ENCODE results near the gene P4HB.

The P4HB gene

GRCh38 chr17:81829858-81830257 lies 30.5 kb downstream of the P4HB start:
- no peak for DNase-seq

DNA sequence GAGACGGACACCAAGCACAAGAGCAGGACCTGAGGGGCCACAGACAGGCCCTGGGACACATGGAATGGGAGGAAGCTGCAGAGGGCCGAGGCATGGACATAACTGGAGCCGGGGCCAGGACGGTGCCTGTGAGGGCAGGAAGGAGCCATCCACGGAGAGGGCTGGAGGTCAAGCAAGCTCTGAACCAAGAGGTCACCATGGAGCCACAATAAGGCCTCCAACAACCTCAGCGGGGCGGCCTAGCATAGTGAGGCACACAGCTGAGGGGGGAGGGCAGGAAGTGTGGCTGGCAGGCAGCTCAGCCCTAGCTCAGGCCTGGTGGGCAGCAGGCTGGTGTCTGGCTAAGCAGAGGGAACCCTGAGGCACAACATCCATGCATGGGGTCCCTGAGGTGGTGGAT lies 31.7 kb downstream of the P4HB start:
- DNase-seq: no peak

- DNase-seq: no peak
These were observed 34.4 kb downstream of the P4HB start for GRCh38 chr17:81825841-81826466.

DNA sequence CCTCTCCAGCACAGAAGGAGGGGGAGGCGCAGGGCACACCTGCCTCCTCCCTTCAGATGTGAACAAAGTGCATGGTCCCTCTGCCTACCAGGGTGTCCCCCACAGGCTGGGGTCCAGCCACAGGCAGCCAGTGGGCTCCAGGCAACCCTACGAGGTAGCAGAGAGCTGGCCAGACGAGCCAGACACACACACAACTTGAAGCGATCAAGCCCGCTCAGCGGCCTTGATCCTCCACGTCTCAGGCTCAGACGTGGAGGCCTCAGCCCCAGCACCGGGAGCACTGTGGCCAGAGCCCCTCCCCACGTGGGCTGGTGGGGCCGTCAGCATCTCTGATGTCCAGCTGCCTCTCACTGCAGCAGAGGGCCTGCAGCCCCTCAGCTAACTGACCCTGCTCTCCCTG lies 35.7 kb downstream of the P4HB start:
- no peak for DNase-seq

DNA sequence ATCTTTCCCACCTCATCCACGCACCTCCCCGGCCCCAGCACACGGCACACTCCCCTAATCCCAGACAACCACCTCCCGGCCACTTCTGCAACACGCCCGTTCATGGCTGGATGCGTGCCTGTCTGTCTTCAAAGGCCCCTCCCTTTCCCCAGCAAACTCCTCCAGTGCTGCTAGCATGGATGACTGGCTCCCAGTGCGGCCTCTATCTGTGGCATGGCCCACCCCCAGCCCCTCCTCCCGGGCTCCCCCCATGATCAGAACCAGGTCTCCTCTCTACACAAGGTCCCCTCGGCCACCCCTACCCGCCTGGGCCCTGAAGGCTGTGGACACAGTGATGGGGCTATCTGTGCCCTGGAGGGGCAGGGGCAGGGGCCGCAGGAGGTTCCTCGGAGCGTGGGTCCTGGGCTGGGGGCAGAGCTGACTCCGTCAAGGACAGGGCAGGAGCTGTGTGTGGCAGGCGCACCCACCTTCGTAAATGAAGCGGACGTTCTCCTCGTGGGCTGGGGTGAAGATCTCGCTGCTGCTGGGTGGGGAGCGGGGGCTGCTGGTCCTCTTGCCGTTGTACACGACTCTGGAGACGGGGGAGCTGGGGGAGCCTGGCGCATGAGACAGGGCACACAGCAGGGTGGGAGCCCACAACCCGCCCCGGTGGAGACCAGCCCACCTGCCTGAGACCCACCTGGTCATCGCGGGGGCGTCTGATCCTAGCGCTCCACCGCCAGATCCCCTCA lies 36.4 kb downstream of the P4HB start:
- DNase-seq: no peak

- no peak for DNase-seq
These were observed 37.1 kb downstream of the P4HB start for GRCh38 chr17:81822996-81823819.

- no peak for DNase-seq
These were observed 38.1 kb downstream of the P4HB start for GRCh38 chr17:81822312-81822637.

DNA sequence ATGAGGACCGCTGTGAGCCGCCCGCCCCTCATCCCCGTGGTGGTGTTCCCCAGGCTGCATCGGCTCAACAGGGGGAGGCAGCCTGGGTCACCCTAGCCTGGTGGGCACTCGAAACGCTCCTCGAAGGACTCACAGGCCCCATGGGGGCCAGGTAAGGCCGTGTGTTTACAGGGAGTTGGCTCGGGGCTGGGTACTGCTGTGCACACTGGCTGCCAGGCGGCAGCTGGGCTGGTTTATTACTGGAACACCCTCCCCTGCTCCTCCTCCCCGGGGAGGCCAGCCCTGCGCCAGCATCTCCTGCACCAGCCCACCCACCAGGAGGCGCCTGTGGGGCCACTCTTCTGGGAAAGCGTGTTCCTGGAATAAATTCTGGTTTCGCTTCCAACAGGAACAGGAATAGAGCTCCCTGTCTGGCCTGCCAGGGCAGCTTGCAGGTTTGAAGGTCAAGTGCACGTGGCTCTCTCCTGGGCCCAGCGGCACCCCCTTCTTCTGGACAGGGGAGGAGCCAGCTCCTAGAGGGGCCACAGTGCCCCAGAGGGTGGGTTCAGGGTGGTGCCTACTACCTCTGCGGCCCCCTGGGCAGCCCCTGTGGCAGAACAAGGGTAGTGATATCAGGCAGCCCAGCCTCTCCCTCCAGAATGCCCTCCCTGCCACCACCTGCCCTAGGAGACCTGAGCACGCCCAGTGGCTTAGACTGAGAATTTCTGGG lies 38.6 kb downstream of the P4HB start:
- DNase-seq: peak; percentile 81 to 88

- no peak for DNase-seq
These were observed 39.2 kb downstream of the P4HB start for GRCh38 chr17:81821147-81821546.

DNA sequence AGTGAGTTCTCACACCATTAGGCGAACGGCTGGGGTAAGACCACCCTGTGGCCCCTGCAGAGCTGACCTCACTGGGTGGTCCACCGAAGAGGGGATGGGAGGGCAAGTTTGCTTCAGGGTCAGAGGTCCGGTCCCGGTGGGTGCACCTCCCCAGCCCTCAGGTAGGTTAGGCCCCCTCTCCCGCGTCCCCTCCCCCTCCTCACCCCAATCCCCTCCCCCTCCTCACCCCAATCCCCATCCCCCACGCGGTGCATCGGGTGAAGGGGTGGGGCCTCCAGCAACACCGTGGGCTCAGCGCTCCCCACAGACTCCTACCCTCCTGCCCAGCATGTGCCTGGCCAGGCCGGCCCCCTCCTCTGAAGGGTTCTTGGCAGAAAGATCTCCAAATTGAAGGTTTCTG lies 40.6 kb downstream of the P4HB start:
- no peak for DNase-seq

DNA sequence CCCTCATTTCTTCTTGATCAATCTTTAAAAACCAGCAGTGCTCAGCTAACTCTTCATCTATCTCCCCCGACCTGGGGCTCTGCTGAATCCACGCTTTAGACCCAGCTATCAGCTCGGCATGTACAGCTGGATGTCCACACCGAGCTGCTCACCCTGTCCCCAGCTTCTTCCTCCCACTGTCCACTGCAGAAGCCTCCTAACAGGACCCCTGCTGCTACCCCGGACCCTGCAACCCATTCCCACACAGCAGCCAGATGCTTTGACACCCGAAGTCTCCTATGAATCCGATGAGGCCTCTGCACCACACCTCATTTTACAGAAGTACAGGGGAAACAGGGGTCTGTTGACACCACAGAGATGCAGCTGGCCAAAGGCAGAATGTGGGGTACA lies 42.6 kb downstream of the P4HB start:
- no peak for DNase-seq

DNA sequence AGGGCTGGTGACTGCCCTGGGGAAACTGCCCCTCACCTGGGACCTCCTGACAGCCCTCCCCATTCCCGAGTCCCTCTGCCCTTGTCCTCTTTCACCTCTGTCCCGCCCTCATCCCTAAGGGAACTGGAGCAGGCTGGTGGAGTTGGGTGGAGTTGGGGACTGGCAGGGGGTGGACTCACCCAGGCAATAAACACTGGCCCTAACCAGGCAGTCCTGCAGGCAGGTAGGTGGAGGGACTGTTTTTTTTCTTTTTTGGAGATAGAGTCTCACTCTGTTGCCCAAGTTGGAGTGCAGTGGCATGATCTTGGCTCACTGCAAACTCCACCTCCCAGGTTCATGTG lies 44.7 kb downstream of the P4HB start:
- no peak for DNase-seq

- no peak for DNase-seq
These were observed 45.3 kb downstream of the P4HB start for GRCh38 chr17:81814748-81815645.

- DNase-seq: no peak
These were observed 46.3 kb downstream of the P4HB start for GRCh38 chr17:81813861-81814683.

GRCh38 chr17:81813371-81813684 lies 47.0 kb downstream of the P4HB start:
- DNase-seq: no peak

DNA sequence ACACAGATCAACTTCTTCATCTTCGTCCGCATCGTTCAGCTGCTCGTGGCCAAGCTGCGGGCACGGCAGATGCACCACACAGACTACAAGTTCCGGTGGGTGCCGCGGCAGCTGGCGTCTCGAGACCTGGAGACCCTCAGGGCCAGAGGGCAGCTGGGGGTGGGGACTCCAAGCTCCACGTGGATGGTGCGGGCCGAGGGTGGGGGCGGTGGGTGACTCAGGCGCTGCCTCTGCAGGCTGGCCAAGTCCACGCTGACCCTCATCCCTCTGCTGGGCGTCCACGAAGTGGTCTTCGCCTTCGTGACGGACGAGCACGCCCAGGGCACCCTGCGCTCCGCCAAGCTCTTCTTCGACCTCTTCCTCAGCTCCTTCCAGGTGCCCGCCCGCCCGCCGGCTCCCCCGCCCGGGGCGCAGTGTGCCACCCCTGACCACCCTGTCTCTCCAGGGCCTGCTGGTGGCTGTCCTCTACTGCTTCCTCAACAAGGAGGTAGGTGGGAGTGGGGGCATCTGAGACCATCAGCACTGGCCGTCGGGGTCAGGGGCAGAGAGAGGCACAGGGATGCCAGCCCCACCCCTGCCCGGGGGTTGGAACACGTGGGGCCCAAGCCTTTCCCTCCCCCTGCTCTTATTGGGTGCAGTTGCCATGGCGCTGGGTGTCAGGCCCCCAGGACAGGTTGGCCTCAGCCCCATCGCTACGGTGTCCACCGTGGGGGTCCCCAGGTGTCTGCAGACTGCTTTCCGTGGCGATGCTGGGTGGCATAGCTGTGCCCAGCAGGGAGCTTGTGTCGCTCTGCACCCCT lies 47.6 kb downstream of the P4HB start:
- no peak for DNase-seq

- DNase-seq: no peak
These were observed 48.4 kb downstream of the P4HB start for GRCh38 chr17:81811705-81812570.

DNA sequence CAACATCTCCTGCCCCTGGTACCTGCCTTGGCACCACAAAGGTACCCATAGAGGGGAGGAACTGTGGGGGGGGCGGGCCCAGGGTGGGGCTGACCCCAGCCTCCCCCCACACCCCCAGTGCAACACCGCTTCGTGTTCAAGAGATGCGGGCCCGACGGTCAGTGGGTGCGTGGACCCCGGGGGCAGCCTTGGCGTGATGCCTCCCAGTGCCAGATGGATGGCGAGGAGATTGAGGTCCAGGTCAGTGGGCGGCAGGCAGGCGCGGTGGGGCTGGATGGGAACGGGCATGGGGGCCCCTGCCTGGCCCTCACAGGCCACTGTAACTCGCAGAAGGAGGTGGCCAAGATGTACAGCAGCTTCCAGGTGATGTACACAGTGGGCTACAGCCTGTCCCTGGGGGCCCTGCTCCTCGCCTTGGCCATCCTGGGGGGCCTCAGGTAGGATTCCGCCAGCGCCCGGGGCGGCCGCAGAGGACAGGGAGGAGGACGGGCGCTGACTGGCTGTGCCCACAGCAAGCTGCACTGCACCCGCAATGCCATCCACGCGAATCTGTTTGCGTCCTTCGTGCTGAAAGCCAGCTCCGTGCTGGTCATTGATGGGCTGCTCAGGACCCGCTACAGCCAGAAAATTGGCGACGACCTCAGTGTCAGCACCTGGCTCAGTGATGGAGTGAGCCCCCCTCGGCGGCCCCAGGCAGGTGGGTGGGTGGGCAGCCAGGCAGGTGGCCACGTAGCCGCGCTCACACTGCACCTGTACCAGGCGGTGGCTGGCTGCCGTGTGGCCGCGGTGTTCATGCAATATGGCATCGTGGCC lies 49.2 kb downstream of the P4HB start:
- no peak for DNase-seq

DNA sequence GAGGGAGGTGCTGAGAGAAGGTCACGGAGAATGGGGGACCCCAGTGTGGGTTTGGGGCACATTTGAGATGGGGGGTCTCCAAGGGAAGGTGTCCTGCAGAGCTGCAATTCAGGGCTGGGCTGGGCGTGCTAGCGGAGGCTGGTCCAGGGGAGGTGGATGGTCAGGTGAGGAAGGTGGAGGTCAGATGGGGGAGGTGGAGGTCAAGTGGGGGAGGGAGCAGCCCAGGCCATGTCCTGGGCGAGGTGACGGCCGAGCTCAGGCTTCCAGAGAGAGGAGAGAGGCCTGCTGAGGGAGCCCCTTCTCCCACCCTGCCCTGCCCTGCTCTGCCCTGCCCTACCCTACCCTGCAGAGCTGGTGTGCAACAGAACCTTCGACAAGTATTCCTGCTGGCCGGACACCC lies 49.9 kb downstream of the P4HB start:
- DNase-seq: no peak

Measured in inflammatory macrophage (primary cell).